GM19193 (cell line): ENCODE measurements around the gene RAB33A.

Experiments
- POLR2A ChIP-seq: IDR thresholded peaks from 4 replicates; pipeline ENCODE4 v1.6.1; 2011; ENCODE audit not compliant: insufficient read depth, insufficient read length; ENCODE audit errors: extremely low read depth

Gene RAB33A

GRCh38 chrX:130171446-130172126, at the start of gene RAB33A:
Gene RAB33A, plus strand, starts transcription at chrX:130171962. Its CDS starts 101 bp downstream, at chrX:130172063.
- TF ChIP-seq POLR2A, result peak; percentile 39

DNA sequence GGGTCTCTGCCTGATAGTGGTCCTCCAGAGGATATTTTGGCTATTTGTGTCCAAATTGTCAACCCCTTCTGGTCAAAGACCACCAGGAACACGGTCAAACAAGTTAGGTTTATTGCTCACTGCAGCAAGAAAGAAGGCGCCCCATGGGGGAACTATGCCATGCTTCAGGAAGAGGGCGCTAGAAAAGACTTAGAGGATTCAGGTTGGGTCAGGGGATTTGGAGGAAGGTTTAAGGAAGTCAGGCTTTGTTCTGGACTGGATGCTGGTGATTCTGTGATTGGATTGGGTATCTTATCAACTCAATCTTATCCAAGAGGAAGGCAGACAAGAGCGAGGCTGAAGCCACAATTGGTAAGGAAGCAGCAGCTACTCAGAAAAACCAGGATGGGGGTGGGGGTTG, 47.2 kb upstream of the RAB33A start:
- TF ChIP-seq POLR2A, result no peak

GRCh38 chrX:130125091-130125874, 46.5 kb upstream of the RAB33A start:
- no peak for TF ChIP-seq POLR2A

- no peak for TF ChIP-seq POLR2A
These were observed 40.8 kb upstream of the RAB33A start for GRCh38 chrX:130130990-130131389.

- no peak for TF ChIP-seq POLR2A
These were observed 35.3 kb upstream of the RAB33A start for GRCh38 chrX:130136496-130136895.

DNA sequence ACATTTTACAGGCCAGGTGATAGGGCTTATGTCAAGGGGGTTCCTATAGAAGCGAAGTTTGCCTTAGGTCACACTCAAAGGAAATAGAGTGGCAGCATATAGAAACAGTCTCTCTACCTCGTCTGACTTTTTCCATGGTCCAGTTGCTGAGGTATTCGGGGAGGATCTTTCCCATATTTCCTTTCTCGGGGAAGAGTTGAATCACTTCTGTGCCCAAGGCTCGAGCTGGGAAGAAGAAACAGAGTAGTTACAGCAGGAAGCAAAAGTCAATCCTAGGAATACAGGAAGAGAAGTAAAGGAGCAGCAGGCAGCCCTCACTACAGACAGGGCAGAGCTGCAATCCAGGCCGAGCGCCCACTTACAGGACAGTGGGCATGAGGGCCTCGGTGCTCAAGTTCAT, 34.8 kb upstream of the RAB33A start:
- TF ChIP-seq POLR2A, result no peak

DNA sequence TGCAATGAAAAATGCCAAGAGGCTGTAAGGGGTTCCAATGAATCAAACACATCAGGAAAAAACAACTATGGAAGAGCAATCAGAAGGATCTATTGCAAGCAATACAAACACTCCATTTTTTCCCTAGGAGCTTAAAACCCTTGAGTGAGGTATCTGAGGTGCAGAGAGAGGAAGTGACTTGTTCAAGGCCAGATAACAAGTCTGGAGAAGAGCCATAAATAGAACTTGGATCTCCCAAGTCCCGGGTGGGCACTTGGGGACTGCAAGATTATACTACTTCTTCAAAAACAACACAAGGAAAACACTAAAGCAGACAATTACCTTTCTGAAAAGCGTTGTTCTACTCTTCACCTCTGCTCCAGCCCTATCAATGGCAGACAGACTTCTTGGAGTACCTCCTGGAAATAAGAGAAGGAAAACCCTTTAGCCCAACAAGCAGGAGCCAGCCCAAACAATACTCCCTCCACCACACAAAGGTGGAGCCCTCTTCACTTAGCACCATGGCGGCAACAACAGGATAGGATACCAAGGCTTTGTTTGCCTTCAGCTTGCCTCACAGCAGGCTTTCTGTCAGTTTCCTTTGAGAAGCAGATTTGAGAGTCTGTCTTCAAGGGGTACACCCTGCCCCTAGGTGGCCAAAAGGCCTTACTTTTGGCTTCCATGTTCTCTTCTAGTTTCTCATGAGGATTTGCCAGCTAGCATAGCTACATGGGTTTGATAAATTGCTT, 32.1 kb upstream of the RAB33A start:
- TF ChIP-seq POLR2A, result no peak

DNA sequence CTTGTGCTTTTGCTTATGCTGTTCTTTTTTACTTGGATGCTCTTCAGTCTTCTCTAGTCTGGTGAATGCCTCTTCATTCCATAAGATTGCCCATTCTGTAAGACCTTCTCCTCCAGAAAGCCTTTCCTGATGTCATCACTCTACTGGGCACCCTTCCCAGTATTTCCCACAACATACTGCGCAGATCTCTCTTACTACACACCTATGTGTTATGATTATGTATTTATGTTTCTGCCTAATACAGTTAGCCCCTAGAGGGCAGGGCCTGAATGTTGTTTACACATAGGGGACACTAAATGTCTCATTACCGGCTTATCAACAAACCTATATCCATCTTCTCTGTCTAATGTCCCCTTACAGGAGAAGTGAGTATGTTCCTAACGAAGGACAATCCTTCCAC, 27.3 kb upstream of the RAB33A start:
- no peak for TF ChIP-seq POLR2A

DNA sequence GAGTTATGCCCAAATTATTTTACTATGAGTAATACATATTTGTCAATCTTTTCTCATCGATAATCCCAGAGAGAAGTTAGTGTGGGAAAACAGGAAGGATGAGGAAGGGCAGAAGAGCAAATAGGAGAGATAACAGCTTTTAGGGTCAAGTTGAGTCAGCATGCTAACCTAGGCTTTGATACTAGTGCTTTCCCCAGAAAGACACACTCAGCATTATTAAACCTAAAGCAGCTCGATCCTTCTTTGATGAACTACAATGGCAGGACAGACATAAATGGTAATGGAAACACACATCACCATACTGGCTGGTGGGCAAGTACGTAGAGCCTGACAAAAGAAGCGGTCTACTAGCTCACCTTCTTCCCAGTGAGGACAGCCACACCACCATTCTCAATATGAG, 26.6 kb upstream of the RAB33A start:
- no peak for TF ChIP-seq POLR2A

DNA sequence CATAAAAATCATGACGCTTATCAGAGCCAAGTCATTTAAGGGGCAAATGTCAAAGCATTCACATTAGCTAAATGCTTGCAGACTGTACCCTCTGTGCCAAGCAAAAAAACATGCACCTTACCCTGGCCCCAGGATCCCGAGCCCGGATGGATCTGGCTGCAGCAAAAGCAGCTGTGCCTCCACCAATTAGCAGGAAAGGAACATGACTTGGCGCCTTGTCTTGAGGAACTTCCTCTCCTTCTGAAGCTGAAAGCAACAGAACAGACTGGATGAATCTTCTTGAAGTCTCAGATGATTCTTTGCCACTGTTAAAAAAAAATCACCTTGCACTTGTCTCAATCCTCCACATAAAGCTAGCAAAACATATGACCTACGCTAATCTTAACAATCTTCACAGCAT, 24.1 kb upstream of the RAB33A start:
- no peak for TF ChIP-seq POLR2A

GRCh38 chrX:130155564-130155963, 16.2 kb upstream of the RAB33A start:
- no peak for TF ChIP-seq POLR2A

GRCh38 chrX:130158311-130158710, 13.5 kb upstream of the RAB33A start:
- TF ChIP-seq POLR2A, result no peak

- TF ChIP-seq POLR2A, result no peak
These were observed 12.0 kb upstream of the RAB33A start for GRCh38 chrX:130159776-130160175.

- no peak for TF ChIP-seq POLR2A
These were observed 9.5 kb upstream of the RAB33A start for GRCh38 chrX:130162094-130162735.

DNA sequence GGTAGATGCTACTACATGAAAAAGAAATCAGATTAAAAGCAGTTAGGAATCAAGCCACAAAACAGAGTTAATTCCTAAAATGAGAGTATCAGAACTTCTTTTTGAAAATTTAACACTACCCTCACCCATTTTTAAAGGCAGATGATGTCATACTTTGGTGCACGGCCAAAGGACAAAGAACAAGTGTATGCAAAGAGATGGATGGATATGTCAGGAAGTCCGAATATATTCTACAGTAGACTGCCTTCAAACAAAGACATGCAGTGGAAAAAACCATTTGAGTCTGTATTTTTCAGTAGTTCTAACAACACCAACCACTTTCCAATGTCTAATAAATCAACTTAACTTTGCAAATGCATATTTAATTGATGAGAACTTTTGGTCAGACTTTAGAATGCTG, 8.4 kb upstream of the RAB33A start:
- no peak for TF ChIP-seq POLR2A
